MG63 (cell line): ENCODE data around the gene SESN3. TPM values are rescaled to one million over a fixed set of nuclear protein-coding genes. Genes with fewer than 3 reads are reported as not detected.
"Not testable (repeated sequence)": the region's sequence is repeated elsewhere in the genome, so short reads cannot be mapped to it uniquely, and the experiment has no call there.

ENCODE experiments used
- DNase-seq: peaks from one replicate; pipeline ENCODE4 v3.0.0-alpha.2; 2020
- H3K27me3 ChIP-seq: fragments of 250-450 bp; sonication (Bioruptor Pico); 2 replicates; pipeline ENCODE4 v1.5.1; 2020; ENCODE audit warnings: mild to moderate bottlenecking, moderate library complexity
- H3K36me3 ChIP-seq: fragments of 250-450 bp; sonication (Bioruptor Pico); 2 replicates; pipeline ENCODE4 v1.5.1; 2020; ENCODE audit warnings: mild to moderate bottlenecking, moderate library complexity
- H3K4me3 ChIP-seq: fragments of 250-450 bp; sonication (Bioruptor Pico); 2 replicates; pipeline ENCODE4 v1.5.1; 2020; ENCODE audit warnings: mild to moderate bottlenecking, moderate library complexity
- H3K9me3 ChIP-seq: fragments of 250-450 bp; sonication (Bioruptor Pico); 2 replicates; pipeline ENCODE4 v1.5.1; 2020; ENCODE audit warnings: mild to moderate bottlenecking, moderate library complexity
- total RNA-seq: library from RNA; depleted of rRNA; stranded (reverse); fragments of >200 nt; shearing (Covaris generic); gene quantifications from 2 replicates; pipeline ENCODE4 v1.2.3, GENCODE V29; 2014; ENCODE audit warnings: low replicate concordance

Gene SESN3
- total RNA-seq, 1 experiment from 2014 or later: 0.69 TPM

DNA sequence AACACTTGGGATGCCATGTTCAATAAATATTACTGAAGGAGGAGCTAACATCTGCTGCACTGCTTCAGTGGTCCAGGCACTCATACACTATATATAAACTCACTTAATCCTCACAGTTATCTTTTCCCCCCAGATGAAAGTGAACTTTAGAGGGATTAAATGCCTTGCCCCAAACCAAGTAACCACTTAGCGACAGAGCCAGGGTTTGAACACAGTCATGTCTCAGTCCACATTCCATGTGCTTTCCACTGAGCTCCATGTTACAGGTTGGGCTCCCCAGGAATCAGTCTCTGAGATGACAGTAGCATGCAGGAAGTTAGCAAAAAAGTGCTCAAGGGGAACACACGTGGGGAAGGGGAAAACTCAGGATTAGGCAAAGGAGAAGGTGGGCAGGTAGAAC lies 82.1 kb downstream of the SESN3 start:
- no peaks in the 10 kb centered on the region for H3K9me3 ChIP-seq
- no peaks in the 10 kb centered on the region for H3K27me3 ChIP-seq
- no peaks in the 10 kb centered on the region; the same call in 1 of the 2 replicates for H3K36me3 ChIP-seq
- DNase-seq: no peak
- no peak overlapping the region for H3K4me3 ChIP-seq

DNA sequence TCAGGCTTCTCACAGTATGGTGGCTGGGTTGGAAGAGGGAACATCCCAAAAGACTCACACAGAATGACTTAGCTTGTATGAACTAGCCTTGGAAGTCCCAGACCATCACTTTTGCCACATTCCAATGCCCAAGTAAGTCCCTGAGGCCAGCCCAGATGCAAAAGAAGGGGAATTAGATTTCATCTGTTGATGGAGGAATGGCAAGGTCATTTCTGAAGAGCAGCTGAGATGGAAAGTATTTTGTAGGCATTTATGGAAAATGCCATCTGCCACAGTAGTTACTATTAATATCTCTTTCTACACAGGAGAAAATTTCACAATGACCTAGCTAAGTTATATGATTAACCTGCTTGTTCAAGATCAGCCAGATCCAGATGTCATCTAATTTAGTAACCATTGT lies 82.6 kb downstream of the SESN3 start:
- Histone ChIP-seq H3K4me3 (no peak overlapping the region), H3K9me3 (no peaks in the 10 kb centered on the region), H3K27me3 (no peaks in the 10 kb centered on the region), H3K36me3 (no peaks in the 10 kb centered on the region; the same call in 1 of the 2 replicates)
- no peak for DNase-seq

DNA sequence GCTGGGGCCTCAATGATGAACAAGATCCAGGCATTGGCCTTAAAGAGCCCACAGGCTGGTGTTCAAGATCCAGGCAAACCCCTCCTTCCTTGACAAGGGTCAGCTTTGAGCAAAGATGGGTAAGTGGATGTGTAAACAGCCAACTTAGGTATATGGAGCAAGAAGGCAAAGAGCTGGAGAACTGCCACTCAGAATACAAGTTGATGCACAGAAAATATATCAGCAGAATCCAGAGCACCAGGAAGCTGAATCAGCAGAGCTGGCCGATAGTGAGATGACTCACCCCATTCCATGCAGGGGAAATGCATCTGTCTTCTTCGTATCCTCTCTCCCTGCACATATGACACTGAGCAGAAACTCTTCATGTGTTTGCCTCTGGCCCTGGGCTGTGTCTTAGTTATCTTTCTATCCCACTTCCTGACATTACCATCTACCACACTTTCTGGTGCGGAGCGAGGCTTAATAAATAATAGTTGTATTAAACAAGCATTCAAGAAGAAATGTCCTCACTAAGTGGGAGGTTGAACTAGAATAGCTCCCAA lies 83.6 kb downstream of the SESN3 start:
- DNase-seq: peak; percentile 85

DNA sequence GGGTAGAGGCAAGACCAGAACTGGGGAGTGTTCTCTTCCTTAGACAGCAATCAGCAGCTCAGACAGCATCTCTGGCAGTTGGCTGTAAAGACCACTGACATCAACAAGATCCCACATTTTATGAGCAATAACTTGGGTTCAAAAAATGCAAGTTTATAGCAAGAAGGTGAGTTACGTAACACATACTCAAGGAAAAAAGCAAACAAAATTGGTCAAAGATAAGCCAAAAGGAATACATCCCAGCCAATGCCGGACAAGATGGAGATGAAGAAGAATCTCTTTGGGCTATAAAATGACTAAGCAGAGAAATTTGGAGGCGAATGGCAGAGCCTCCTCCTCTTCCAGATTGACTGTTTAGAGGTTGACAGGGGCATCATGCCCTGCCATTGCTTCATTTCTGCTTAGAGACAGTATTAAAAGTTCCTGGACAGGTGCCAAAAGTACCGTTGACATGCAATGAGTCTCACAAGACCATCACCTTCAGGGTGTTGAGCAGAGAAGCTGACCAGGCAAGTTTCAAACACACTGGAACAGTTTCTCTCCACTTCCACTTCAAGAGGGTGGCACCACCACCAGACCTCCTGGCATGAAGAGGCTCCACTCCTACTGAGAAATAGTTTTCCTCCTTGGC lies 85.5 kb downstream of the SESN3 start:
- Histone ChIP-seq H3K27me3 (no peaks in the 10 kb centered on the region), H3K9me3 (no peaks in the 10 kb centered on the region), H3K36me3 (no peaks in the 10 kb centered on the region; the same call in 1 of the 2 replicates), H3K4me3 (no peak overlapping the region)
- no peak for DNase-seq

More for the DNA sequence above, 83.6 kb downstream of the SESN3 start:
- no peaks in the 10 kb centered on the region; the same call in 1 of the 2 replicates for H3K36me3 ChIP-seq
- no peak overlapping the region for H3K4me3 ChIP-seq
- no peaks in the 10 kb centered on the region for H3K9me3 ChIP-seq
- H3K27me3 ChIP-seq: no peaks in the 10 kb centered on the region

DNA sequence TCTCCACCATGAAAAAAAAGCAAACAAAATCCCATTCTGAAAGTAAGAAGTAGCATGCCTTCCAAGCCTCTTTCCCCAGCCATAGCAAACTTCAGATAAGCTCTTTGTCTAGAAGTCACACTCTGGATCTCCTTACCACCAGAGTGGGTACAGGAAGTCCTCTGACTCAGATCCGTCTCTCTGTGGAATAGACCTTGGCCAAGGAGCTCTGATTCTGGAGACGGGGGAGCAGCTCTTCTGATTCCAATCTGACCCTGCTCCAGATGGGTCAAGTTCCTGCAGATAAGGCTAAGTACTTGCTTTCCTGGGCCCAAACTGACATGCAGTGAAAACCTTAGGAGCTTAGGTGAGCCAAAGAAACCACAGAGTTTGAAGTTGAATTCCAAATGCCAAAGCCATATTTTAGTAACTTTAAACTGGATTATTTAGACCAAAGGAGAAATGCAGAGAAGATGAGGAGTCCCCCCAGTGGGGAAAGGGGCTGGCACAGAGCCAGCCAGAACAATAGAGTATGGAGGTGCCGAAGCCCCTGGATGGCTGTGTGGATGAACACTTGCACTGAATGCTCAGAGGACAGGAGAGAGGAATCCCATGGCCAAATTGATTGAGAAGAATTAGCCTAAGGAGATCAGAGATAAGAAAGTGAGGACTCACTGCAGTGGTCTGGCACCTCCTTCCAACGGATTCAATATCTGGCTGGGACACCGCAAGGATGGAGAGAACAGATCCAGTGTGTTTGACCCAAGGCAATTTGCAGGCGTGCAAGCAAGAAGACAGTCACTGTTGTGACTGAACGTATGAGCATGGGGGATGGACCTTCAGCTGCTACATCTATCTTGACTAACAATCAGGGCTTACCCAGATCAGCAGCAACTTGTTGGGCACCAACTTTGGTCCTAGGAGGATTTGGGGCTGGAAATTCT lies 86.4 kb downstream of the SESN3 start:
- Histone ChIP-seq H3K4me3 (no peak overlapping the region), H3K27me3 (no peaks in the 10 kb centered on the region), H3K36me3 (no peaks in the 10 kb centered on the region; the same call in 1 of the 2 replicates), H3K9me3 (no peaks in the 10 kb centered on the region)
- DNase-seq: peak; percentile 12

DNA sequence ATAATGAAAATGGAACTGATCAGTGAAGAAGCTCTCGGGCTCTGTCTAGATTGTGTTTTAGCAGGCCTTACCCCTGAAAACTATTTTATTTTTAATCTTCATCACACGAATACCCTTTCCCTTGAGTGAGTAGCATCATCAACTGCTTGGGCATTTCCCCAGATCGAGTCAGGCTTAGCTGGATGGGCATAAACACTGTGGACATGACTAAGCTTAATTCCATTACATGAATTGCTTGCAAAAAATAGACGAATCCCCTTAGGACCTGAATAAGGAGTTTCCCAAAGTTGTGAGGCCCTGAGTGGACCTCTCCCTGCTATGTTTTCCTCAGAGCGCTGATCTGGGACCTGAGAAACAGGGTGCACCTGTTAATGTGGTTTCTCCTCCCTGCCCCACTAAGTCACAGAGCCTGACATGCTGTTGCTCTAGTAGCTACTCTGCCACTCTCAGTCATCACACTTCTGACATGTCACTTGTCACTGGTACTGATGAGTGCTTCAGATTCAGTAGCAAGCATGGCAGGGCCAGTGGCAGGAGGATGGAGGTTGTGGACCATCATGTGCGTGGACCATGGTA lies 87.8 kb downstream of the SESN3 start:
- peak; percentile 71 for DNase-seq
- H3K36me3 ChIP-seq: no peaks in the 10 kb centered on the region; the same call in 1 of the 2 replicates
- H3K9me3 ChIP-seq: no peaks in the 10 kb centered on the region
- H3K27me3 ChIP-seq: no peaks in the 10 kb centered on the region
- no peak overlapping the region for H3K4me3 ChIP-seq

DNA sequence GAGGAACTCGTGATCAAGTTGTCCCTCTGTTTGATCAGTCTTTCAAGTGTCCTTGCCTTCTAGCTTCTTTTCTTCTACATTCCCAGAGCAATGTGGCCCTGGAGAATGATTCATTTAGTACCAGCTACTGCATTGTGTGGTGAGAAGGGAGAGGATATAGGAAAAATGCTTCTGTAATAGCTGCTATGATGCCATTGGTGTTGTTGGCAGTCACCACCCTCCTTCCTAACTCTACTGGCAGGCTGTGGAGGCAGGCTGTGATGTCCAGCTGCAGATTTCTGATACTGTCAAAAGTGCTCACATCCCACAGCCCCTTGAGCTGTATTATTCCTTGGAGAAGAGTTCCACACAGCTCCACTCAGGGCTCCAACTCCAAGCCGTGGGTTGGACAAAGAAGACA lies 88.6 kb downstream of the SESN3 start:
- no peak overlapping the region for H3K4me3 ChIP-seq
- peak; percentile 55 for DNase-seq
- H3K36me3 ChIP-seq: no peaks in the 10 kb centered on the region; the same call in 1 of the 2 replicates
- H3K27me3 ChIP-seq: no peaks in the 10 kb centered on the region
- H3K9me3 ChIP-seq: no peaks in the 10 kb centered on the region

DNA sequence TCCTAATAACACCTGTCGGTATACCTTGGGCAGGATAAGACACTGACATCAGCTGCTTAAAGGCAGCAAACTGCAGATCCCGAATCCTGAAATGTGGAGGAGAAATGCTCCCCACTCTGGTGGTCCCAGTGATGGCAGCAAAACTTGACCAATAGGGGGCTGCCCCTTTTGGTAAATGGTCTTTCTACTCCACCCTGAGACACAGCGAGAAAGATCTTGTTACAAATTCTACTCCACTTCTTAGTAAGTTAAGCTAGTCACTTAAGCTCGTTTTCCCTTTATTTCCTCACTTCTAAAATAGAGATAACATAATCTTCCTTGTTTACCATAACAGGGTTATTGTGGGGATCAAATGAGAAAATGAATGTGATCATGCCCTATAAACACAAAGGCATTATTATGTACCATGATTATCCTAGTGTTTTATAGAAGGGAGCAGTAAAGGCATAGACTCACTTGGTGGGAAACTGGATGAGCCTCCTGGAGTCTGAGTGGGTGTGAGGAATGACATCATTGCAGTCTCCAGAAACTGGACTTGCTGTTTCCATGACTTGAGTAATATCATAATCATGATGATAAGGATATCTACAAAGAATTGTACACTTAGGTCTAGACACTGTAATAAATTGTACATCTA lies 90.5 kb downstream of the SESN3 start:
- no peaks in the 10 kb centered on the region for H3K27me3 ChIP-seq
- no peaks in the 10 kb centered on the region for H3K36me3 ChIP-seq
- no peak for DNase-seq
- H3K9me3 ChIP-seq: no peaks in the 10 kb centered on the region
- no peak overlapping the region for H3K4me3 ChIP-seq

DNA sequence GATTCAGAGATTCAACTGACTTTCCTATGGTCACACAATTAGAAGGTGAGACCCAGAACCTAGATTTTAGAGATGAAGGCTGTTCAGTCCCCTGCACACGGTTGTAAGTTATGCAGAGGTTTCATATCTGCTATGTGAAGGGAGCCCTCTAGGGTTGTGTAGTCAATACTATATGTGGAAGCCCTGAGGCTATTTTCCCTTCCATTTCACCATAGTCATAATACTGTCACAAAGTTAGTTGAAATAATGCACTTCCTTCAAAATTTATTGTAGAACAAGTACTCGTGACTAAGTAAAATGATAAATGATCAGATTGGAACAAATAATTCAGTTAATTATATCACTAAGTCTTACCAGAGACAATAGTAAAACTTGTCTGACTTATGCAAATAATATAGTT lies 92.6 kb downstream of the SESN3 start:
- Histone ChIP-seq H3K36me3 (no peaks in the 10 kb centered on the region), H3K9me3 (no peaks in the 10 kb centered on the region), H3K4me3 (no peak overlapping the region), H3K27me3 (no peaks in the 10 kb centered on the region)
- no peak for DNase-seq

DNA sequence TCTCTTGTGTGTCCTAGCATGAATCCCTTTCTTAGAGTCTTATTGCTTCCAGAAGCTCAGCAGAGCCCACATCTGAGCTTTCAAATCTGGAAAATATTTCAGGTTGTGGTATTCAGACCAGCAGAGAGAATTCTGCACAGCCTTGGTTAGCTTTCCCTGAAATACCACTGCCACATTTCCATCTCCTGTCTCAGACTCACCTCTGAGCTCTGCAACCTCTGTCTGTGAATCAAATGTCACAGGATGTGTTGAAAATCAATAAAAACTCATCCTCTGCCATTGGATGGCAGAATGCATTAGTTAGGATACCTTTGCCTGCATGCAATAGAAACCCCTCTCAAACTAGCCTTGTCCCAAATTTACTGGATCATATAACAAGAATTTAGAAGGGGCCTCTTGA lies 93.7 kb downstream of the SESN3 start:
- H3K27me3 ChIP-seq: no peaks in the 10 kb centered on the region
- H3K4me3 ChIP-seq: no peak overlapping the region
- H3K9me3 ChIP-seq: no peaks in the 10 kb centered on the region
- DNase-seq: no peak
- H3K36me3 ChIP-seq: no peaks in the 10 kb centered on the region

DNA sequence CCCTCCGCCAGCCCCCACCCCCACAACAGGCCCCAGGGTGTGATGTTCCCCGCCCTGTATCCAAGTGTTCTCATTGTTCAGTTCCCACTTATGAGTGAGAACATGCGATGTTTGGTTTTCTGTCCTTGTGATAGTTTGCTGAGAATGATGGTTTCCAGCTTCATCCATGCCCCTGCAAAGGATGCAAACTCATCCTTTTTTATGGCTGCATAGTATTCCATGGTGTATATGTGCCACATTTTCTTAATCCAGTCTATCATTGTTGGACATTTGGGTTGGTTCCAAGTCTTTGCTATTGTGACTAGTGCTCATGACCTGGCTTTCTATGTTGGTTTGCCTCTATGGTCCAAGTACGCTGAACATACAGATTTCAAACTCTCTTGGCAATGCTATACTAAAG lies 94.3 kb downstream of the SESN3 start:
- not testable (repeated sequence) for H3K27me3 ChIP-seq, H3K9me3 ChIP-seq, DNase-seq, H3K4me3 ChIP-seq, H3K36me3 ChIP-seq

DNA sequence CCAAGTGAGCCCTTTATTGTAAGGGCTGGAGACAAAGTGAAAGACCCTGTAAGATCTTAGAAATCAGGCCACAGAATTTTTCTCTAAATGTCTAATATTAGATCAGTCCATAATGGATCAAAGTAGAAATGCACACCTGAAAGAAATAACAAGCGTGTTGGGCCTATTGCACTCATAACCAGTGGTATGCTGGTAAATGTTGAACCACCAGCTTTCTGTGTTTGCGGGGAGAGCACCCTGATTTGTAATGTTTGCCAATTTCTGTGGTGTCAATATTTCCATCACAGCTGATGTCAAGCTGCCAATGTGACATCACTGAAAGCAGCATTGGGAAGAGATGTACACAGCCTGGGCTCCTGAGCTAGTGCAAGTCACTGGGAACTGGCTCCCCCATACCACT lies 95.1 kb downstream of the SESN3 start:
- Histone ChIP-seq H3K36me3 (no peaks in the 10 kb centered on the region), H3K27me3 (no peaks in the 10 kb centered on the region), H3K9me3 (no peaks in the 10 kb centered on the region), H3K4me3 (no peak overlapping the region)
- DNase-seq: no peak

DNA sequence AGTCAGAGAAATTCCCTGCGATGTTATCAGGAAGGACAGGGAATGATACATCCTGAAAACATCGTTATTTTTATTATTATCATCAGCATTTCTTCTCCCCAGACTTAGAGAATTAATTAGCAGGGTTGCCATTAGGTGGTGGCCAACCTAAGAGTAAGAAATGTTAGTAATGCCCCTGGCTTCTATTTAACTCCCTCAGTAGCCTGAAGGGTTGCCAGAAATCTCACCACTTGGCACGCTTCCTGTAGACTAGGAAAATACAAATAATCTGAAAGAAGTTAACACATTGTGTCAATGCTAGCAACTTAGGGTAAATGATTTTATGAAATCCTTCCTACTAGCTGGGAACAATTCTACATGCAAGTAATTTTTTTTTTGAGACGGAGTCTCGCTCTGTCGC lies 95.8 kb downstream of the SESN3 start:
- Histone ChIP-seq H3K4me3 (no peak overlapping the region), H3K27me3 (no peaks in the 10 kb centered on the region), H3K9me3 (no peaks in the 10 kb centered on the region), H3K36me3 (no peaks in the 10 kb centered on the region)
- DNase-seq: peak; percentile 56

DNA sequence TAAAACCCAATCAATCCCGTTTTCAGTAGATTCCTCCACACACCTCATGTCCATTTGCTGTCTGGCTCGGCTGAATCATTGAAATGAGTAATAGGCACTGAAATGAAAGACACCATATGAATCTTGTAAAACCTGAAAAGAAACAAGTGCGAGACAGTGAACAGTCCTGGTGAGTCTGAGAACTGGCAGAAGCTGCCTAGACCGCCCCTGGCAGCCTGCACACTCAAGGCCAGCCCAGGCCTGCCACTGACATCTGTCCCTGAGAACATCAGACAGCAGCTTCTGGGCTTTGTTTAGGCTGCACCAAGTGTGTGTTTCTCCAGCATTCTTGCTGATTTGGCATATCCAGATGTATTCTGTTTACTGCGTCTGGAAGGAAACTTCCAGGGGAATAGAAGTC lies 96.5 kb downstream of the SESN3 start:
- Histone ChIP-seq H3K36me3 (no peaks in the 10 kb centered on the region), H3K4me3 (no peak overlapping the region), H3K27me3 (no peaks in the 10 kb centered on the region), H3K9me3 (no peaks in the 10 kb centered on the region)
- DNase-seq: peak; percentile 84

DNA sequence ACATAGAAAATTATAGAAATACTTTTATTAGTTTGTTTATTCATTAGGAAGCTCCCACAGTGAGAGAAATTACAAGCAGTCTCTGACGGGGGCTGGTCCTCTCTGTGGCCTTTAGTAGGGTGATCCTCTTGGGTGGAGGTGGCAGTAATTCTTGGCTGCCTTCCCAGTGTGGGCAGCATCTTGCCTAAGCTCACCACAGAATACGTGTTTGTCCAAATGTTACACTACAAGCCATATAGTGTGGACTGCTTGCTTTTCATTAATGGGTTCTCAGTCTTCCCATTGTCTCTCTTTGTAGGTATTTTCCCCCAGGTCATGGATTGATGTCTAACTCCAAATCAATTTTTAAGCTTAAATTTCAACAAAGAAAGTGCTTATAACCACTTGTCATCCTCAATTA lies 98.0 kb downstream of the SESN3 start:
- Histone ChIP-seq H3K4me3 (no peak overlapping the region), H3K36me3 (no peaks in the 10 kb centered on the region), H3K27me3 (no peaks in the 10 kb centered on the region), H3K9me3 (no peaks in the 10 kb centered on the region)
- DNase-seq: no peak

DNA sequence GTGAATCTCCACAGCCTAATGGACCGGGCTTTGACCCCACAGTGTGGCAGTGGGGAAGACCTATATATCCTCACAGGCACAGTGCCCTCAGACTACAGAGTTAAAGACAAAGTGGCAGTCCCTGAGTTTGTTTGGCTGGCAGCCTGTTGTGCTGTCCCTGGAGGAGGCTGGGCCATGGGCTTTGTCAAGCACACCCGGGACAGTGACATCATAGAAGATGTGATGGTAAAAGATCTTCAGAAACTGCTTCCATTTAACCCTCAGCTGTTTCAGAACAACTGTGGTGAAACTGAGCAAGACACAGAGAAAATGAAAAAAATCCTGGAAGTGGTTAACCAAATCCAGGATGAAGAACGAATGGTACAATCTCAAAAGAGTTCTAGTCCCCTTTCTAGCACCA lies 102.4 kb downstream of the SESN3 start:
- Histone ChIP-seq H3K36me3 (no peaks in the 10 kb centered on the region), H3K9me3 (no peaks in the 10 kb centered on the region), H3K4me3 (no peak overlapping the region), H3K27me3 (no peaks in the 10 kb centered on the region)
- DNase-seq: no peak

DNA sequence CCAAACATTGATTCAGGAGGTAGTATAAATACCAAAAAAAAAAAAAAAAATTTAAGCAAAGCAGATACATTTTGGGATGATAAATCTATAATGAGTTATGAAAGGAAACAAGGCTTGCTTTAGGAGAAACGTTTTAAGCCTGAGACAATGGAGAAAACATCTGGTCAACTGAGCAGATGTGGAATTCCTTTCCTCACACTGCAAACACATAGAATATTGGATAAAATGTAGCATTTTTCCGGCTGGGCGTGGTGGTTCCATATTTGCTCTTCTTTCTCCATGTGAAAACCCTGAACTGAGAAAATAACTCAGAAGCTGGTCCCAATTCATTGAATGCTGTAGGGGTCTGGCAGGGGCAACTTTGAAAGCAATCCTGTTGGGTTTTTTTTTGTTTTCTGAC lies 107.4 kb downstream of the SESN3 start:
- H3K36me3 ChIP-seq: no peaks in the 10 kb centered on the region
- H3K9me3 ChIP-seq: no peaks in the 10 kb centered on the region
- DNase-seq: no peak
- no peak overlapping the region for H3K4me3 ChIP-seq
- H3K27me3 ChIP-seq: no peaks in the 10 kb centered on the region
